Loucy (cell line): ENCODE measurements around the gene CAMTA1.

Experiments used
- H2AFZ ChIP-seq: fragments of 200-600 bp; sonication (generic); 2 replicates; pipeline ENCODE4 v1.6.0; 2016; ENCODE audit warnings: antibody characterized with exemption, mild to moderate bottlenecking, low read length, moderate library complexity
- H3F3A ChIP-seq: fragments of 200-600 bp; 2 replicates; pipeline ENCODE4 v1.6.0; 2016; ENCODE audit warnings: antibody characterized with exemption, low read depth, mild to moderate bottlenecking
- H3K27me3 ChIP-seq: fragments of 200-600 bp; sonication (generic); 2 replicates; pipeline ENCODE4 v1.6.1; 2014; ENCODE audit warnings: low read length, mild to moderate bottlenecking; ENCODE audit not compliant: insufficient read depth, poor library complexity, severe bottlenecking
- H3K36me3 ChIP-seq: fragments of 200-600 bp; sonication (generic); 2 replicates; pipeline ENCODE4 v1.6.1; 2016; ENCODE audit warnings: low read length; ENCODE audit not compliant: insufficient read depth
- H3K4me1 ChIP-seq: fragments of 200-600 bp; sonication (generic); 2 replicates; pipeline ENCODE4 v1.5.1; 2014; ENCODE audit warnings: low read length, mild to moderate bottlenecking; ENCODE audit not compliant: insufficient read depth, poor library complexity, severe bottlenecking
- H3K4me2 ChIP-seq: fragments of 200-600 bp; sonication (generic); 2 replicates; pipeline ENCODE4 v1.6.0; 2014; ENCODE audit warnings: antibody characterized with exemption, low read length, low read depth, mild to moderate bottlenecking; ENCODE audit not compliant: poor library complexity, severe bottlenecking
- H3K4me3 ChIP-seq: fragments of 200-600 bp; sonication (generic); 2 replicates; pipeline ENCODE4 v1.5.1; 2014; ENCODE audit warnings: low read length, mild to moderate bottlenecking, mixed read lengths; ENCODE audit not compliant: poor library complexity, severe bottlenecking
- H3K79me2 ChIP-seq: fragments of 200-600 bp; sonication (generic); 2 replicates; pipeline ENCODE4 v1.6.1; 2014; ENCODE audit warnings: low read length; ENCODE audit not compliant: insufficient read depth
- H3K9ac ChIP-seq: fragments of 200-600 bp; sonication (generic); 2 replicates; pipeline ENCODE4 v1.6.0; 2014; ENCODE audit warnings: mild to moderate bottlenecking, low read depth, low read length, moderate library complexity; ENCODE audit not compliant: poor library complexity, severe bottlenecking
- H3K9me2 ChIP-seq: fragments of 200-600 bp; sonication (generic); replicated peaks from 2 replicates; pipeline ENCODE4 v1.6.1; 2016; ENCODE audit warnings: low read depth, low read length, mixed read lengths
- H3K9me3 ChIP-seq: fragments of 200-600 bp; sonication (generic); 2 replicates; pipeline ENCODE4 v1.6.1; 2014; ENCODE audit warnings: mild to moderate bottlenecking, antibody characterized with exemption, low read length, low read depth; ENCODE audit not compliant: insufficient read depth
- H4K20me1 ChIP-seq: fragments of 200-600 bp; sonication (generic); 2 replicates; pipeline ENCODE4 v1.6.0; 2014; ENCODE audit warnings: antibody characterized with exemption, low read length, mild to moderate bottlenecking; ENCODE audit not compliant: insufficient read depth, poor library complexity, severe bottlenecking
- CTCF ChIP-seq: fragments of 200-600 bp; sonication (generic); conservative IDR thresholded peaks from 2 replicates; pipeline ENCODE4 v1.5.1; 2014; ENCODE audit warnings: mild to moderate bottlenecking, antibody characterized with exemption, low read length
- EZH2phosphoT487 ChIP-seq: fragments of 200-600 bp; IDR thresholded peaks from 2 replicates; pipeline ENCODE4 v1.6.1; 2018; ENCODE audit warnings: antibody characterized with exemption, mild to moderate bottlenecking, moderate library complexity, borderline replicate concordance

Gene CAMTA1

DNA sequence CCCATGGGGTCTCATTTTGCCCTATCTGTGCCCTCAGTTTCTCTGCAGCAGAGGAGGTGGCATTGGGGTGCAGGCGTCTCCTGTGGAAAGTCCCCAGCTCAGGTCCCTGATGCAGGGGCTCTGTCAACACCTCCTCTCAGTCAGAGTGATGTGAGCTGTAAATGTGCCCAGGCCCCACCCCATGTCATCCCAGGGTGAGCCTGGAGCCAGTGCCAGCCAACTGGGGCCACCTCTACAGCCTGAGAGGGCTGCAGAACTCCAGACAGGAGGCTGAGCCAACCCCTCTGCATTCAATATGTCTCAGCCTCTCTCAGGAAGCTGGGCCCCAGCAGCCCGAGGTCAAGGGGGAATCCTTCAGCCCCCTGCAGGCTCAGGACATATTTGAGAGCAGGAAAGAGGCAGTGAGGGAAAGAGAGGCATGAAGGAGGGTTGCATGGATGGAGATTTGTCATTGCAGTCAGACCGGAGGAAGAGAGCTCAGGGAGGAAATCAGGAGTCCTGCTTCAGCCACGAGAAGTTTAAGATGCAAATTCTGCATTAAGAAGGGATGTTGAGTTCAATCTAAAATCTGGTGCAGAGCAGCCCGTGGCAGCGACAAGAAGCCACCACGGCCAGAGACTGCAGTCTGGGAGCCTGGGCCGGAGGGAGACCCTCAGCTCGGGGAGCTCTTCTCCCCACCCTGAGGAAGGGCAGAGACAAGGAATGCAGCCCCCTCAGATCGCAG, 697.7 kb downstream of the CAMTA1 start:
- Histone ChIP-seq H3K4me2 (no peak overlapping the region), H3K9ac (no peak overlapping the region), H3K4me1 (no peaks in the 10 kb centered on the region), H2AFZ (no peak overlapping the region), H3K9me2 (no peaks in the 10 kb centered on the region), H4K20me1 (no peaks in the 10 kb centered on the region), H3K9me3 (no peaks in the 10 kb centered on the region), H3K36me3 (no peaks in the 10 kb centered on the region), H3K79me2 (no peaks in the 10 kb centered on the region), H3K4me3 (no peak overlapping the region), H3K27me3 (no peaks in the 10 kb centered on the region), H3F3A (no peaks in the 10 kb centered on the region)
- no peak for TF ChIP-seq EZH2phosphoT487

GRCh38 chr1:7483634-7484383, 698.6 kb downstream of the CAMTA1 start:
- no peaks in the 10 kb centered on the region for H3K4me1 ChIP-seq
- H3K4me3 ChIP-seq = no peak overlapping the region
- H3K79me2 ChIP-seq = no peaks in the 10 kb centered on the region
- H3K27me3 ChIP-seq = no peaks in the 10 kb centered on the region
- no peak for TF ChIP-seq EZH2phosphoT487
- no peak for TF ChIP-seq CTCF
- no peak overlapping the region for H3K9ac ChIP-seq
- no peaks in the 10 kb centered on the region for H3F3A ChIP-seq
- H3K9me2 ChIP-seq = no peaks in the 10 kb centered on the region
- peaks cover 4% of the 10 kb centered on the region; the same call in 1 of the 2 replicates for H3K9me3 ChIP-seq
- no peak overlapping the region for H2AFZ ChIP-seq
- H3K36me3 ChIP-seq = no peaks in the 10 kb centered on the region
- H3K4me2 ChIP-seq = no peak overlapping the region
- no peaks in the 10 kb centered on the region for H4K20me1 ChIP-seq

DNA sequence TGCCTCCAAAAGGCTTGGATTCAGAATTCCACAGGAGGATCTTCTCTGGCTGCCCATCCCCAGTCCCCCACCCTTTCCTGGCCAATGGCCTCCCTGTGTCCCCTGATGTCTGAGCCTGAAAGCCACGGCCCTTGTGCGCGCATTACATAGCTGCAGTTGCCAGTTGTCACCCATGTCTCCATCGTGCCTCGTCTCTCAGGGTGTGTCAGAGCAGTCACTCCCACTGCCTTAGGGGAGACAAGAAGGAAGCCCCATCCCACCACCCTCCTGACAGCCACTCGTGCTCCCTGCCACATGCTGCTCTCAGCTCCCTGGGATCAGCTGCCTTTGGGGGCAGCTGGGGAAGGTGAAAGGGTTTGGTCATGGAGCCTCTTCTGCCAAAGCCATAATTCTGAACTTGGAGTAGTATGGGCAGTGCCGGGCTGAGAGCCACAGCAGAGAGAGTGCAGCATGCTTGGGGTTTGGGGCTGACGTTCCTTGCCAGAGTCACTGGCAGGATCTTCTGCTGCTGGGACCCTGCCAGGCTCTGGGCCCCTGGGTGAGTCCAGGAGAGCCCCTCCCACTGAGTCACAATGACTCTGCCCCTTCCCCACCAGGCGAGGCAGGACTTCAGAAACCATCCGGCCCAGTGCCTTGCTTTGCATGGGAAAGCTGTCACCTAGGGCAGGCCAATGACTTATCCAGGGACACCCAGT, 700.0 kb downstream of the CAMTA1 start:
- Histone ChIP-seq H3K36me3 (no peaks in the 10 kb centered on the region), H3K4me3 (no peak overlapping the region), H3K9ac (no peak overlapping the region), H3K9me3 (peaks cover 4% of the 10 kb centered on the region; the same call in 1 of the 2 replicates), H3K27me3 (no peaks in the 10 kb centered on the region), H3K9me2 (no peaks in the 10 kb centered on the region), H3K4me1 (no peaks in the 10 kb centered on the region), H3K79me2 (no peaks in the 10 kb centered on the region), H3F3A (no peaks in the 10 kb centered on the region), H3K4me2 (no peak overlapping the region), H2AFZ (no peak overlapping the region), H4K20me1 (no peaks in the 10 kb centered on the region)
- no peak for TF ChIP-seq CTCF
